ENCODE measurements around the gene OTOP3.
A peak's percentile ranks its signal among the peaks of the same experiment; 100 is the strongest.

The OTOP3 gene

DNA sequence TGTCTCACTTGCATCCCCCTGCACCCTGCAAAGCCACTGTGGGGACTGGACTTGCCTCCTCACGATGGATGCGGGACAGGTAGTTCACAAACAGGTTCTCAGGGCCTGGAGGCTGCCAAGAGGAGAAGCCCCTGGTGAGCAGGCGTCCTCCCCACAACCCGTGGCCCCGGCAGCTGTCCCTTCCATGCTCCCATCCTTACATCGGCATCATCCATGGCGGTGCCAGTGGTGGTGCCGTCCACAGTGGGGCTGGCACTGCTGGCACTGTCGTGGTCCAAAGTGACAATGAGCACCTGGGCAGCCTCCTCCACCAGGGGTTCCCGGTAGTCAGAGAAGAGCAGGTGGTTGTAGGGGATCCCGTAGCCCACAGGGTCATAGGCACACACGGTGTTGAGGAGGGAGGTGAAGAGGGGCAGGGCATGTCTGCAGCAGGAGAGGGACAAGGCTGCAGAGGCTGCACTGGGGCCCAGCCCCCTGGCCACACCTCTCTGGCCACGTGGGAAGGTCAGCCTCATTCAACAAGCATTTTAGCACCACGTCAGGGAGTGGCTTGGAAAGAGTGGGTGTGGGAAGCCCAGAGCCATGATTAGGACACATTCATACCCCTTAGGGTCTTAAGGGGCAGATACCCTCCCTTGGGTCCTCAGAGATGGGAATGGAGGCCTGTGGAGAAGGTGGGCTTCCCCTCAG is 24.3 kb downstream of the OTOP3 start:
- H3K9me3 ChIP-seq (ENCODE audit: insufficient read depth, low read length), result no peaks in the 10 kb centered on the region
- H2AFZ ChIP-seq (ENCODE audit: low read depth, low read length), result peak overlapping the region; percentile 51; the same call in 1 of the 2 replicates
- H3K9ac ChIP-seq (ENCODE audit: low read length), result no peak overlapping the region
- no peaks in the 10 kb centered on the region for H3K36me3 ChIP-seq (replicated peaks; ENCODE audit: low read depth, low read length)
- no peaks in the 10 kb centered on the region for H3K27me3 ChIP-seq (ENCODE audit: low read depth, low read length)
- H3K4me1 ChIP-seq (ENCODE audit: low read length), result peaks cover 11% of the 10 kb centered on the region
- H3K79me2 ChIP-seq (ENCODE audit: low read length), result no peaks in the 10 kb centered on the region
- TF ChIP-seq, protein P1, sequence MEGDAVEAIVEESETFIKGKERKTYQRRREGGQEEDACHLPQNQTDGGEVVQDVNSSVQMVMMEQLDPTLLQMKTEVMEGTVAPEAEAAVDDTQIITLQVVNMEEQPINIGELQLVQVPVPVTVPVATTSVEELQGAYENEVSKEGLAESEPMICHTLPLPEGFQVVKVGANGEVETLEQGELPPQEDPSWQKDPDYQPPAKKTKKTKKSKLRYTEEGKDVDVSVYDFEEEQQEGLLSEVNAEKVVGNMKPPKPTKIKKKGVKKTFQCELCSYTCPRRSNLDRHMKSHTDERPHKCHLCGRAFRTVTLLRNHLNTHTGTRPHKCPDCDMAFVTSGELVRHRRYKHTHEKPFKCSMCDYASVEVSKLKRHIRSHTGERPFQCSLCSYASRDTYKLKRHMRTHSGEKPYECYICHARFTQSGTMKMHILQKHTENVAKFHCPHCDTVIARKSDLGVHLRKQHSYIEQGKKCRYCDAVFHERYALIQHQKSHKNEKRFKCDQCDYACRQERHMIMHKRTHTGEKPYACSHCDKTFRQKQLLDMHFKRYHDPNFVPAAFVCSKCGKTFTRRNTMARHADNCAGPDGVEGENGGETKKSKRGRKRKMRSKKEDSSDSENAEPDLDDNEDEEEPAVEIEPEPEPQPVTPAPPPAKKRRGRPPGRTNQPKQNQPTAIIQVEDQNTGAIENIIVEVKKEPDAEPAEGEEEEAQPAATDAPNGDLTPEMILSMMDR (IDR thresholded peaks at IDR 0.05; ENCODE audit: low read depth, low read length), result no peak
- TF ChIP-seq EZH2phosphoT487 (IDR thresholded peaks at IDR 0.05; ENCODE audit: low read depth), result no peak
- peak overlapping the region; percentile 64; the same call in 1 of the 2 replicates for H3K4me2 ChIP-seq (ENCODE audit: low read length)
- no peaks in the 10 kb centered on the region for H4K20me1 ChIP-seq (ENCODE audit: insufficient read depth, low read length)
- no peak overlapping the region for H3K4me3 ChIP-seq (ENCODE audit: low read length)
- no peak overlapping the region for H3K27ac ChIP-seq (ENCODE audit: low read length)

DNA sequence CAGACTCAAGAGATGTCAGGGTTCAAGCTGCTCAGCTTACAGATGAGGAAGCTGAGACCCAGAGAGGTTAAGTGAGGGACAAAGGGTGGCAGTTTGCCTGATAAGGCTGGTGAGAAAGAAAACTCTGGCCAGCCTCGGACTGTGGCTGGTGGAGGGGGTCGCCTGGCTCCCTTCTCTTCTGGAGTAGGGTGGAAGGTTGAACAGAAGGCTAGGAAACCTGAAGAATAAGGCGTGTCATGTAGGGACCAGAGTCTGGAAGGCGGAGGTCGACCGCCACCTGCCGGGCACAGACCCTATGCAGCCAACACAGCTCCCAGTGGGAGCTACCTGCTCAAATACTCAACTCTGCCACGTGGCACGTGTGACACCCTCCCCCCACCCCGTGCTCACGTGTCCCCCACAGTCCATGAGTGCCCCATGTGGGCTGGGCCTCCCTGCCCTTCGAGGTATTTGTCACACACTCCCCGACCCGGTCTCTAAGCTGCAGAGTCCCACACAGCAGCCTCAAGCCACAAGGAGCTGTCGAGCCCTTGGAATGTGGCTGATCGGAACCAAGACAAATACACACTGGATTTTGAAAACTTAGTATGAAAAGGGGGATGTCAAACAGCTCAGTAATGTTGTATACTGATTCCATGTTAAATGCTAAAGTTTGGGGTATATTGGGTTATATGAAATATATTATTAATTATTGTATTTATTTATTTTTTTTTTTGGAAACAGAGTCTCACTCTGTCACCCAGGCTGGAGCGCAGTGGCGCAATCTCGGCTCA is 25.1 kb downstream of the OTOP3 start:
- Histone ChIP-seq H3K4me3 (ENCODE audit: low read length) (peak overlapping the region; percentile 35; the same call in 1 of the 2 replicates), H3K27ac (ENCODE audit: low read length) (no peak overlapping the region), H4K20me1 (ENCODE audit: insufficient read depth, low read length) (no peaks in the 10 kb centered on the region), H3K9ac (ENCODE audit: low read length) (no peak overlapping the region; the same call in 1 of the 2 replicates), H3K79me2 (ENCODE audit: low read length) (no peaks in the 10 kb centered on the region), H2AFZ (ENCODE audit: low read depth, low read length) (peak overlapping the region; percentile 51; the same call in 1 of the 2 replicates), H3K4me2 (ENCODE audit: low read length) (peak overlapping the region; percentile 64), H3K4me1 (ENCODE audit: low read length) (peaks cover 10% of the 10 kb centered on the region), H3K9me3 (ENCODE audit: insufficient read depth, low read length) (no peaks in the 10 kb centered on the region), H3K36me3 (replicated peaks; ENCODE audit: low read depth, low read length) (no peaks in the 10 kb centered on the region), H3K27me3 (ENCODE audit: low read depth, low read length) (no peaks in the 10 kb centered on the region)
- no peak for TF ChIP-seq EZH2phosphoT487 (IDR thresholded peaks at IDR 0.05; ENCODE audit: low read depth)
- TF ChIP-seq, protein P1 (IDR thresholded peaks at IDR 0.05; ENCODE audit: low read depth, low read length), result peak; percentile 79

DNA sequence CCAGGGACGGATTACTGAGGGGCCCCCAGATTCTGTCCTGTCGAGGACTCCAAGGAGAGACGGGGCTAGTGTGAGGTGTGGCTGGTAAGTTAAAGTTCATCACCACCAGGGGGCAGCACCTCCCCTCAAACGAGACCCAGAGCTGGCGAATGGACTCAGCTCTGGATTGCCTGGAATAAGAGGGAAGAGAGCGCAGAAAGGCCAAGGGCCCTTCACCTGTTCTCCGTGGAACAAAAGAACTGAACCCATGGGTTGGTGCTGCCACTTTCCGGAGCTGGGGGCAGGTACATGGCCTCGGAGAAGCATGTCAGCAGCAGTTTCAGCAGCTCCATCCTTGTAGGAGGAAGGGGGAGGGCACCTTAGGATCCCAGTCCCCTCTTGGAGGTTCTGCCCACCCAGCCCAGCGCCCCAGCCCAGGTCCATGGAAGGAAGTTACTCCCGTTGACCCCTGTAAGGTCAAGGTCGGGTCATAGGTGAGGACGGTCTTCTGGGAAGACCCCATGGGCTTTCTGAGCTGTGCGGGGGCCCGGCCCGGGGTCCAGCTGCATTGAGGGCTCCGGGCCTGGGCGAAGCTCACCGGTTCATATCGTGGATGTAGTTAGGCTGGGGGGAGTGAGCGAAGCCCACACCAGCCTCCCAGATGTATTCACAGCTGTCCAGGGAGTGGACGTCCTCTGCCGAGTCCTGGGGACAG is 26.1 kb downstream of the OTOP3 start:
- Histone ChIP-seq H3K36me3 (replicated peaks; ENCODE audit: low read depth, low read length) (no peaks in the 10 kb centered on the region), H2AFZ (ENCODE audit: low read depth, low read length) (peak overlapping the region; percentile 51; the same call in 1 of the 2 replicates), H3K4me3 (ENCODE audit: low read length) (peak overlapping the region; percentile 40; the same call in 1 of the 2 replicates), H3K4me1 (ENCODE audit: low read length) (peaks cover 10% of the 10 kb centered on the region), H3K27me3 (ENCODE audit: low read depth, low read length) (no peaks in the 10 kb centered on the region), H3K4me2 (ENCODE audit: low read length) (peak overlapping the region; percentile 66), H3K9me3 (ENCODE audit: insufficient read depth, low read length) (no peaks in the 10 kb centered on the region), H3K27ac (ENCODE audit: low read length) (no peak overlapping the region), H4K20me1 (ENCODE audit: insufficient read depth, low read length) (no peaks in the 10 kb centered on the region), H3K9ac (ENCODE audit: low read length) (no peak overlapping the region), H3K79me2 (ENCODE audit: low read length) (no peaks in the 10 kb centered on the region)
- TF ChIP-seq, protein P1 (IDR thresholded peaks at IDR 0.05; ENCODE audit: low read depth, low read length), result peak; percentile 78
- TF ChIP-seq EZH2phosphoT487 (IDR thresholded peaks at IDR 0.05; ENCODE audit: low read depth), result no peak

Measured in OCI-LY3 (cell line).